ENCODE data around the gene MYORG.
"Not testable (repeated sequence)": the region's sequence is repeated elsewhere in the genome, so short reads cannot be mapped to it uniquely, and the experiment has no call there.

GRCh38 chr9:34352957-34353356 is 23.7 kb downstream of the MYORG start:
- TF ChIP-seq ELF4 (CRISPR knock-in tag; IDR thresholded peaks at IDR 0.05); ZNF398 (CRISPR knock-in tag; IDR thresholded peaks at IDR 0.05); CTCF (IDR thresholded peaks at IDR 0.05 in 2 of 3, conservative IDR thresholded peaks at IDR 0.05 in 1 of 3; ENCODE audit: insufficient read depth in 2 of 3, low read depth in 1 of 3, low read length in 3 of 3); RNF219 (CRISPR knock-in tag; IDR thresholded peaks at IDR 0.05); TARDBP (IDR thresholded peaks at IDR 0.05); POLR2A (conservative IDR thresholded peaks at IDR 0.05); CEBPZ (IDR thresholded peaks at IDR 0.05; ENCODE audit: borderline replicate concordance, low read depth, low read length); MCM7 (IDR thresholded peaks at IDR 0.05): not testable (repeated sequence)

All from K562 (cell line).